Measurements from ENCODE around the gene GARIN1A.

The GARIN1A gene

DNA sequence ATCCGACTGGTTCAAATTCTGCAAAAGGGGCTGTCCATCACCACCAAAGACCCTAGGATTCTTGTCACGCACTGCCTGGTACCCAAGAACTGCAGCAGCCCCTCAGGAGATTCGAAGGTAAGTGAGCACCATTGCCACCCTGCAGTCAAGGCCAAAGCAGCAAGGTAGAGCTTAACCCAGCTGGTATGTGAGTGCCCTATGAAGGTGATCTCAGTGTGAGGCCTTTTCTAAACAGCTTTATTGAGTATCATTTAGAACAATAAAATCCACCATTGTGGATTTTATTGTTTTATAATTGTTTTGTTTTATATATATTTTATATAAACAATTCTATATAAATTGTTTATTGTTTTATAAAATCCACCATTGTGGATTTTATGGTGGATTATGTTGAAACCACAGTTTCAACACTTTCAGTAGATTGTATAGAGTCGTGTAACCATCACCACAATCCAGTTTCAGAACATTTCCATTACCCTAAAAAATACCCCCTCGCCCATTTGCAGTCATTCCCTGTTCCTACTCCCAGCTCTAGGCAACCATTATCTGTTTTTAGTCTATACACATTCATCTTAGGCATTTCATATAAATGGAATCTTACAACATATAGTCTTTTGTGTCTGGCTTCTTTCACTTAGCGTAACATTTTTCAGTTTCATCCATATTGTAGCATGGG is 47.0 kb downstream of the GARIN1A start:
- DNase-seq (ENCODE audit: low spot score): no peak

DNA sequence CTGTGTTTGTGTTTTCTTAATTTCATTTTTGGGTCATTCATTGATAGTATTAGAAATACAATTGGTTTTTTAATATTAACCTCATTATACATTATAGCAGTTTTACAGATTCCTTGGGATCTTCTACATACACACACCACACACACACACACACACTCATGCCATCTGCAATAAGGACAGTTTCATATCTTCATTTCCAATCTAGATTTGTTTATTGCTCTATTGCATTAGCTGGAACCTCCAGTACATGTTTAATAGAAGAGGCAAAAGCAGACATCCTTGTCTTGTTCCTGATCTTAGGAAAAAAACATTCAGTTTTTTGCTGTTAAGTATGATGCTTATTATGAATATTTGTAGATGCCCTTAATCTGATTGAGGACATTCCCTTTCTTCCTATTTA is 49.3 kb downstream of the GARIN1A start:
- DNase-seq (ENCODE audit: low spot score): no peak
